Measurements from ENCODE around the gene MOV10L1. TPM values are rescaled to one million over a fixed set of nuclear protein-coding genes. Genes with fewer than 3 reads are reported as not detected.

Gene MOV10L1
- total and polyA plus RNA-seq, 10 donors: 0.10 to 0.37 (median 0.15) TPM; not detected in 7

DNA sequence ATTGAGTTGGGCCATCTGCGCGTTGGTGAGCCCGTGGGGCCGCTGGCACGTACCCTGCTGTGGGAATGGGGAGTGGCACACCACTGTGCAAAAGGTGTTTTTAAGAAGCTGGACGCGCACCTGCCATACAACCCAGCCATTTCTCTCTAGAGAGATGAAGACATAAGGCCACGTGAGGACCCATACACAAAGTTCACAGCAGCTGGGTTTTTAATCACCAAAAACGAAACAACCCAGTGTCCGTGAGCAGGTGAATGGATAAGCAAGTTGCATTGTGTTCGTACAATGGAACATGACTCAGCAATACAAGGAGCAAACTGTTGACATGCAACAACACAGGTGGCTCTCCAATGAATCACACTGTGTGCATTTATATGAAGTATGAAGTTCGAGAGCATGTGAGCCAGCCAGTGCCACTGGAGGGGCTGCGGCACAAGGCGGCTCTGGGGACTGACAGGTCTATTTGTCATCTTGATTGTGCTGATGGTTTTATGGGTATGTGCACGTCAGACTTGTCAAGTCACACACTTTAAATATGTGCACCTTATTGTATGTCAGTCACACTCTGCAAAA lies 50.1 kb downstream of the MOV10L1 start:
- DNase-seq: no peak
- Histone ChIP-seq H3K9me3 (no peaks in the 10 kb centered on the region), H3K27ac (no peak overlapping the region), H3K27me3 (replicated peaks in 1 of 7) (peaks cover 0 to 20% (median 0%) of the 10 kb centered on the region in 7 donors), H3K36me3 (no peaks in the 10 kb centered on the region), H3K4me3 (no peak overlapping the region), H3K4me1 (peaks cover 0 to 5% (median 0%) of the 10 kb centered on the region in 6 donors)
- intact Hi-C loops (cut with DNase I; ENCODE audit: low total_unique reads): no loop called here
- TF ChIP-seq POLR2AphosphoS5 (IDR thresholded peaks at IDR 0.05): no peak
- TF ChIP-seq, protein P1, sequence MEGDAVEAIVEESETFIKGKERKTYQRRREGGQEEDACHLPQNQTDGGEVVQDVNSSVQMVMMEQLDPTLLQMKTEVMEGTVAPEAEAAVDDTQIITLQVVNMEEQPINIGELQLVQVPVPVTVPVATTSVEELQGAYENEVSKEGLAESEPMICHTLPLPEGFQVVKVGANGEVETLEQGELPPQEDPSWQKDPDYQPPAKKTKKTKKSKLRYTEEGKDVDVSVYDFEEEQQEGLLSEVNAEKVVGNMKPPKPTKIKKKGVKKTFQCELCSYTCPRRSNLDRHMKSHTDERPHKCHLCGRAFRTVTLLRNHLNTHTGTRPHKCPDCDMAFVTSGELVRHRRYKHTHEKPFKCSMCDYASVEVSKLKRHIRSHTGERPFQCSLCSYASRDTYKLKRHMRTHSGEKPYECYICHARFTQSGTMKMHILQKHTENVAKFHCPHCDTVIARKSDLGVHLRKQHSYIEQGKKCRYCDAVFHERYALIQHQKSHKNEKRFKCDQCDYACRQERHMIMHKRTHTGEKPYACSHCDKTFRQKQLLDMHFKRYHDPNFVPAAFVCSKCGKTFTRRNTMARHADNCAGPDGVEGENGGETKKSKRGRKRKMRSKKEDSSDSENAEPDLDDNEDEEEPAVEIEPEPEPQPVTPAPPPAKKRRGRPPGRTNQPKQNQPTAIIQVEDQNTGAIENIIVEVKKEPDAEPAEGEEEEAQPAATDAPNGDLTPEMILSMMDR (IDR thresholded peaks at IDR 0.05 in 8 of 11, conservative IDR thresholded peaks at IDR 0.05 in 3 of 11): no peak
- TF ChIP-seq POLR2A (IDR thresholded peaks at IDR 0.05): no peak
- 71 to 77% (median 75%) methylated on average over 15 of the region's 15 CpGs for WGBS, 5 donors

DNA sequence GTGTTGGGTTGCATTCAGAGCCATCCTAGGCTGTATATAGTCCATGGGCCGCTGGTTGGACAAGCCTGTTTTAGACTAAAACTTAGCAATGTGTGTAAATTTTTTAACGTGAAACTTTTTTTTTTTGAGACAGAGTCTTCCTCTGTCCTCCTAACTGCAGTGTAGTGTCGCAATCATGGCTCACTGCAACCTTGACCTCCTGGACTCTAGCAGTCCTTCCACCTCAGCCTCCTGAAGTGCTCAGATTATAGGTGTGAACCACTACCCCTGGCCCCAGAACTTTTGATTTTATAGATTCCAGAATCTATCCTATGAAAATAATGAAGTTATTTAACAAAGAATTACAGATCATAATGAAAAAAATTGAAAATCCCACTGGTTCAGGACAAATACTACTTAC lies 50.8 kb downstream of the MOV10L1 start:
- 56 to 72% (median 67%) methylated on average over 3 of the region's 3 CpGs for WGBS, 5 donors
- TF ChIP-seq POLR2A (IDR thresholded peaks at IDR 0.05): no peak
- TF ChIP-seq, protein P1 (IDR thresholded peaks at IDR 0.05 in 8 of 11, conservative IDR thresholded peaks at IDR 0.05 in 3 of 11): no peak
- no peak for TF ChIP-seq POLR2AphosphoS5 (IDR thresholded peaks at IDR 0.05)
- intact Hi-C loops (cut with DNase I; ENCODE audit: low total_unique reads): no loop called here
- no peaks in the 10 kb centered on the region for H3K9me3 ChIP-seq
- DNase-seq: no peak
- H3K4me3 ChIP-seq: no peak overlapping the region
- peaks cover 0 to 22% (median 0%) of the 10 kb centered on the region in 7 donors for H3K27me3 ChIP-seq (replicated peaks in 1 of 7)
- H3K4me1 ChIP-seq: peaks cover 0 to 5% (median 0%) of the 10 kb centered on the region in 6 donors
- H3K36me3 ChIP-seq: no peaks in the 10 kb centered on the region
- H3K27ac ChIP-seq: no peak overlapping the region

DNA sequence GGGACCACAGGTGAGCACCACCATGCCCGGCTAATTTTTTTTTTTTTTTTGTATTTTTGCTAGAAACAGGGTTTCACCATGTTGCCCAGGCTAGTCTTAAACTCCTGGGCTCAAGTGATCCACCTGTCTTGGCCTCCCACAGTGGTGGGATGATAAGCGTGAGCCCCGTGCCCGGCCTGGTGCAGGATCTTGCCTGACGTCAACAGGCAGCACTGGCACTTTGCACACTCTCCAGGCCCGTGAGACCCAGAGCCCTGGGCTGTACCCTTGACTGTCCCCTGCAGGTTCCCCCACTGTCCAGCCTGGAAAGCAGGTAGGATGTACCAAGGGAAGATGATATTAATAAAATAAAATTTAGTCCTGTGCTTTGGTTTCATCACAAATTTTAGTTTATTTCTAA lies 51.7 kb downstream of the MOV10L1 start:
- H3K27ac ChIP-seq: no peak overlapping the region
- no peaks in the 10 kb centered on the region for H3K9me3 ChIP-seq
- peaks cover 0 to 7% (median 0%) of the 10 kb centered on the region in 6 donors for H3K4me1 ChIP-seq
- no peak for TF ChIP-seq POLR2AphosphoS5 (IDR thresholded peaks at IDR 0.05)
- peaks cover 0 to 31% (median 0%) of the 10 kb centered on the region in 7 donors for H3K27me3 ChIP-seq (replicated peaks in 1 of 7)
- no peak for DNase-seq
- intact Hi-C loops (cut with DNase I; ENCODE audit: low total_unique reads): no loop called here
- H3K4me3 ChIP-seq: no peak overlapping the region
- no peaks in the 10 kb centered on the region for H3K36me3 ChIP-seq
- WGBS, 5 donors: 81 to 93% (median 90%) methylated on average over 6 of the region's 6 CpGs

DNA sequence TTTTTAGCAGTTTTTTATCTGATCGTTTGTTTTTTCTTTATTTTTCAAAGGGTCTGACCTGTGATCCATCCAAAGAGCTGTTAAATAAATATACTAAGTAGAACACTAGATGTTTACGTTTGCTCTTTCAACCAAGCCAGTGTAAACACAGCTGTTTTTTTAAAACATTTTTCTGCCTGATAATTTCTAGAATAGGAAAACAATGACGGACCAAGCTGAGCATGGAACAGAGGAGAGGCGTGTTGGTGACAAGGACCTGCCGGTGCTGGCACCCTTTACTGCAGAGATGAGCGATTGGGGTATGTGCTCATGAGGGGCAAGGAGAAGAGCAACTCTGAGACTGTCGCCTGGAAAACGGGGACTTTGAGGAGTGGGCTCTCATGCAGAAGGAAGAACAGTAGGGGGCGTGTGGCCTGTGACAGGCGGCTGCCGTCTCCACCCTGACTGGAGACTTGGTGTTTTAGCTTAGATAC lies 52.1 kb downstream of the MOV10L1 start:
- no peak overlapping the region for H3K4me3 ChIP-seq
- 54 to 71% (median 64%) methylated on average over 11 of the region's 11 CpGs for WGBS, 5 donors
- TF ChIP-seq POLR2A (IDR thresholded peaks at IDR 0.05) (no peak), POLR2AphosphoS5 (IDR thresholded peaks at IDR 0.05) (no peak)
- TF ChIP-seq, protein P1 (IDR thresholded peaks at IDR 0.05 in 8 of 11, conservative IDR thresholded peaks at IDR 0.05 in 3 of 11): no peak
- H3K4me1 ChIP-seq: peaks cover 0 to 12% (median 0%) of the 10 kb centered on the region in 6 donors
- H3K9me3 ChIP-seq: no peaks in the 10 kb centered on the region
- intact Hi-C loops (cut with DNase I; ENCODE audit: low total_unique reads): no loop called here
- H3K36me3 ChIP-seq: no peaks in the 10 kb centered on the region
- DNase-seq: no peak
- H3K27me3 ChIP-seq (replicated peaks in 1 of 7): peaks cover 0 to 32% (median 0%) of the 10 kb centered on the region in 7 donors
- H3K27ac ChIP-seq: no peak overlapping the region

All from spleen (tissue), 11 donors.